ENCODE results near the gene GALNT8. TPM values are rescaled to one million over a fixed set of nuclear protein-coding genes. Genes with fewer than 3 reads are reported as not detected.

Gene GALNT8
- total and polyA plus RNA-seq, 9 of the 15 experiments (the other 6 are each of a cell fraction or from before 2014, with no cell fraction given) = 0.11 to 0.23 (median 0.21) TPM; not detected in 6

DNA sequence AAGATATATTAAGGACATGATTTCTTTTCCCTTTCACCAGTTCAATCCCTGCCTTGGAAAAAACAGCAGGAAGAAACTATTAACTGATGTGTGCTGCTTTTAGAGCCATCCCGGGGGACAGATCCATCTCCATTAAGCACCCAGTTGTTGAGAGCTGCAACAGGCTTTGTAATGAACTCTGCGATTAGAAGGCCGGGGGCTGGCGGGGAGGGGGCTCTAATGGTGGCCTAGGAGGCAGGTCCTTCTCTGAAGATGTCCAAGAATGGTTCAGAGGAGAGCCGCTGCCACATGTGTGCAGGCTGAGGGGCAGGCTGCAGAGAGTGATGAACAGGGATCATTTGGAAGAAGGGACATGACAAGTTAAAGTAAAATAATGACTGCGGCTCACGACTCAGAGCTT is 67.8 kb downstream of the GALNT8 start (continued):
- no peak for TF ChIP-seq RERE (CRISPR knock-in tag; IDR thresholded peaks at IDR 0.05; ENCODE audit: borderline replicate concordance)
- TF ChIP-seq MTF1 (CRISPR knock-in tag; IDR thresholded peaks at IDR 0.05; ENCODE audit: borderline replicate concordance) = no peak
- no peak for TF ChIP-seq NEUROD1 (IDR thresholded peaks at IDR 0.05; ENCODE audit: borderline replicate concordance, low read depth, low read length, partially characterized antibody)
- TF ChIP-seq, protein P1, sequence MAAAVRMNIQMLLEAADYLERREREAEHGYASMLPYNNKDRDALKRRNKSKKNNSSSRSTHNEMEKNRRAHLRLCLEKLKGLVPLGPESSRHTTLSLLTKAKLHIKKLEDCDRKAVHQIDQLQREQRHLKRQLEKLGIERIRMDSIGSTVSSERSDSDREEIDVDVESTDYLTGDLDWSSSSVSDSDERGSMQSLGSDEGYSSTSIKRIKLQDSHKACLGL (CRISPR knock-in tag; IDR thresholded peaks at IDR 0.05; ENCODE audit: borderline replicate concordance, poor library complexity, severe bottlenecking) = no peak

Data from K562 (cell line).